Liver (tissue), 3 donors: Measurements from ENCODE around the gene CES1.

Experiments used
- EGR1 ChIP-seq, 2 donors: IDR thresholded peaks; 2 replicates each; pipeline ENCODE4 v1.6.1; 2016 to 2018; ENCODE audit warnings: antibody characterized with exemption in 2 of 2, low read depth in 2 of 2
- TF ChIP-seq, protein P1 (sequence below): fragments of 150-350 bp; IDR thresholded peaks from 2 replicates; pipeline ENCODE4 v1.5.1; 2017; ENCODE audit warnings: improper control_type of control experiment, low read depth, low read length; ENCODE audit not compliant: missing input control
- donor health status: healthy.
- donor health status: healthy.

DNA sequence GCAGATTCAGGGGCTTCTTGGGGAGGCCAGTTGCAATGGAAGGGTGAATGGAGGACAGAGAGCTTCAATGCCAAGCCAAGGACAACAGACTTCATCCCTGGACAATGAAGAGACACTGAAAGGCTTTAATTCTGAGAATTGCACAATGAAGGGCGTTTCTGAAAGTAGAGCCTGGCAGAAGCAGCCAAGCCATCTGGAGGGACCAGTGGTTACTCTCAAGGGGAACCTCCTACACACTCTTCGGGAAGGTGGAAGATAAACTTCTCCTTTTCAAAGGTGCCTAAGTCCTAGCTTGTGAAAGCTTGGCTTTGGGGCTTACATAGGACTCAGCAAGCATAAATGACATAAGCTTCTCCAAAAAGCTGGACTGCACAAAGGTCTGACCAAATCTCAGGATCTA is 6.2 kb upstream of the CES1 start:
- TF ChIP-seq, protein P1, sequence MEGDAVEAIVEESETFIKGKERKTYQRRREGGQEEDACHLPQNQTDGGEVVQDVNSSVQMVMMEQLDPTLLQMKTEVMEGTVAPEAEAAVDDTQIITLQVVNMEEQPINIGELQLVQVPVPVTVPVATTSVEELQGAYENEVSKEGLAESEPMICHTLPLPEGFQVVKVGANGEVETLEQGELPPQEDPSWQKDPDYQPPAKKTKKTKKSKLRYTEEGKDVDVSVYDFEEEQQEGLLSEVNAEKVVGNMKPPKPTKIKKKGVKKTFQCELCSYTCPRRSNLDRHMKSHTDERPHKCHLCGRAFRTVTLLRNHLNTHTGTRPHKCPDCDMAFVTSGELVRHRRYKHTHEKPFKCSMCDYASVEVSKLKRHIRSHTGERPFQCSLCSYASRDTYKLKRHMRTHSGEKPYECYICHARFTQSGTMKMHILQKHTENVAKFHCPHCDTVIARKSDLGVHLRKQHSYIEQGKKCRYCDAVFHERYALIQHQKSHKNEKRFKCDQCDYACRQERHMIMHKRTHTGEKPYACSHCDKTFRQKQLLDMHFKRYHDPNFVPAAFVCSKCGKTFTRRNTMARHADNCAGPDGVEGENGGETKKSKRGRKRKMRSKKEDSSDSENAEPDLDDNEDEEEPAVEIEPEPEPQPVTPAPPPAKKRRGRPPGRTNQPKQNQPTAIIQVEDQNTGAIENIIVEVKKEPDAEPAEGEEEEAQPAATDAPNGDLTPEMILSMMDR = no peak
- no peak for TF ChIP-seq EGR1 (IDR thresholded peaks at IDR 0.05; ENCODE audit: low read depth in 2 of 2)
